Caco-2 (cell line): ENCODE measurements around the gene ELK4. TPM values are rescaled to one million over a fixed set of nuclear protein-coding genes. Genes with fewer than 3 reads are reported as not detected.
"Not testable (repeated sequence)": the region's sequence is repeated elsewhere in the genome, so short reads cannot be mapped to it uniquely, and the experiment has no call there.

Source experiments
- BruUV-seq: library from RNA; stranded (reverse); fragments of 400-500 nt; replicated peaks from 2 replicates; lab custom pipeline; 2021; lab: Mats Ljungman, UMichigan
- CTCF ChIA-PET: fragments of 300-600 bp; sonication (Branson Sonifier 250); formaldehyde crosslinking; loops from one replicate; lab custom pipeline; 2022; ENCODE audit warnings: antibody characterized with exemption; lab: Charles Lee
- POLR2A ChIA-PET: fragments of 300-600 bp; sonication (Branson Sonifier 250); formaldehyde crosslinking; loops from one replicate; lab custom pipeline; 2022; ENCODE audit warnings: antibody characterized with exemption; lab: Charles Lee
- DNase-seq, 2 experiments: peaks; one replicate each; pipeline versions ENCODE4 v3.0.0 to v3.0.0-alpha.2; 2020 to 2022
- H3K27me3 ChIP-seq: replicated peaks from 2 replicates; pipeline ENCODE4 v1.6.0; 2011; ENCODE audit warnings: low read length; ENCODE audit not compliant: control insufficient read depth, insufficient read depth
- H3K36me3 ChIP-seq: 2 replicates; pipeline ENCODE4 v1.5.1; 2011; ENCODE audit warnings: low read length; ENCODE audit not compliant: control insufficient read depth, insufficient read depth
- H3K4me1 ChIP-seq: fragments of 250-450 bp; sonication (Bioruptor Pico); 2 replicates; pipeline ENCODE4 v1.5.1; 2020; ENCODE audit warnings: mild to moderate bottlenecking
- H3K4me3 ChIP-seq: 2 replicates; pipeline ENCODE4 v1.5.1; 2011; ENCODE audit warnings: low read depth, mild to moderate bottlenecking, control low read depth, low read length
- H3K9me3 ChIP-seq: fragments of 250-450 bp; sonication (Bioruptor Pico); 2 replicates; pipeline ENCODE4 v1.5.1; 2020; ENCODE audit warnings: mild to moderate bottlenecking, moderate library complexity
- H3K27ac Mint-ChIP-seq: one replicate; pipeline ENCODE4 v1.8.0; 2022; ENCODE audit warnings: mixed read lengths; ENCODE audit not compliant: unreplicated experiment
- H3K27me3 Mint-ChIP-seq: one replicate; pipeline ENCODE4 v1.8.0; 2022; ENCODE audit warnings: mixed read lengths; ENCODE audit not compliant: insufficient read depth, unreplicated experiment
- H3K36me3 Mint-ChIP-seq: one replicate; pipeline ENCODE4 v1.8.0; 2022; ENCODE audit warnings: mild to moderate bottlenecking, mixed read lengths; ENCODE audit not compliant: insufficient read depth, unreplicated experiment
- H3K4me1 Mint-ChIP-seq: one replicate; pipeline ENCODE4 v1.8.0; 2022; ENCODE audit warnings: low read depth, mixed read lengths; ENCODE audit not compliant: unreplicated experiment
- H3K4me3 Mint-ChIP-seq: one replicate; pipeline ENCODE4 v1.8.0; 2022; ENCODE audit warnings: mild to moderate bottlenecking, moderate library complexity, mixed read lengths; ENCODE audit not compliant: unreplicated experiment
- H3K9me3 Mint-ChIP-seq: one replicate; pipeline ENCODE4 v1.8.0; 2022; ENCODE audit warnings: mixed read lengths; ENCODE audit not compliant: unreplicated experiment
- CTCF ChIP-seq, 2 experiments: fragments of 200-600 bp in 1 of 2; IDR thresholded peaks; 1 replicate in 1 of 2; 2 replicates in 1 of 2; pipeline versions ENCODE4 v1.5.1 to v1.8.0; 2011 to 2022; ENCODE audit warnings: antibody characterized with exemption in 1 of 2, control low read depth in 1 of 2, inconsistent platforms in 1 of 2, low read depth in 1 of 2, low read length in 1 of 2, mild to moderate bottlenecking in 1 of 2, moderate library complexity in 1 of 2; ENCODE audit not compliant: insufficient read depth in 1 of 2, severe bottlenecking in 1 of 2, unreplicated experiment in 1 of 2
- intact Hi-C: fragments of 100-400 bp; cut with micrococcal nuclease; formaldehyde crosslinking; loops from one replicate; pipeline ENCODE4 v1.10.0; 2022; ENCODE audit not compliant: unreplicated experiment
- total RNA-seq: library from RNA; stranded (reverse); gene quantifications from 2 replicates; pipeline ENCODE4 v1.2.3, GENCODE V29; 2022

ELK4 gene
- total RNA-seq, 1 experiment from 2014 or later = 14.4 TPM

DNA sequence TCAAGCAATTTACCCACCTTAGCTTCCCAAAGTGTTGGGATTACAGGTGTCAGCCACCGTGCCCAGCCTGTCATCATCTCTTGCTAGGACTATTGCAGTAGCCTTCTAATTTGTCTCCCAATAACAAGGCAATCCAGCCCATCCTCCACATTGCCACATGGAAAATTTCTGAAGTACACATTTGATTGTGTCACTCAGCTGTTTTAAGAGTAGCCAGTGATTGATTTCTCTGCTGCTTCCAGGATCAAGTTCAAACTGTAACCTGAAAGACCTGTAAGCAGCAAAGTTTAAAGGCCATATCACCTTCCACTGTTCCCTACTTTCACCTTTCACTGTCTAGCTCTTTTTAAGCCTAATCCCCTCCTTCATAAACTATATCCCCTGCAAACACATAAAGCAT, 7.8 kb upstream of the ELK4 start:
- Mint-ChIP-seq H3K36me3 (no peaks in the 10 kb centered on the region), H3K27me3 (no peaks in the 10 kb centered on the region), H3K9me3 (no peaks in the 10 kb centered on the region), H3K4me1 (no peaks in the 10 kb centered on the region), H3K27ac (no peak overlapping the region), H3K4me3 (no peak overlapping the region)
- Histone ChIP-seq H3K9me3 (no peaks in the 10 kb centered on the region), H3K4me1 (no peaks in the 10 kb centered on the region), H3K36me3 (no peaks in the 10 kb centered on the region), H3K27me3 (no peaks in the 10 kb centered on the region), H3K4me3 (no peak overlapping the region)
- no TSS peak for BruUV-seq
- no peak for TF ChIP-seq CTCF (IDR thresholded peaks at IDR 0.05; ENCODE audit: insufficient read depth in 1 of 2, low read depth in 1 of 2, low read length in 1 of 2, severe bottlenecking in 1 of 2, unreplicated experiment in 1 of 2)
- no peak for DNase-seq
- ChIA-PET POLR2A (no interaction called here), CTCF (no interaction called here)
- intact Hi-C loops = no loop called here

DNA sequence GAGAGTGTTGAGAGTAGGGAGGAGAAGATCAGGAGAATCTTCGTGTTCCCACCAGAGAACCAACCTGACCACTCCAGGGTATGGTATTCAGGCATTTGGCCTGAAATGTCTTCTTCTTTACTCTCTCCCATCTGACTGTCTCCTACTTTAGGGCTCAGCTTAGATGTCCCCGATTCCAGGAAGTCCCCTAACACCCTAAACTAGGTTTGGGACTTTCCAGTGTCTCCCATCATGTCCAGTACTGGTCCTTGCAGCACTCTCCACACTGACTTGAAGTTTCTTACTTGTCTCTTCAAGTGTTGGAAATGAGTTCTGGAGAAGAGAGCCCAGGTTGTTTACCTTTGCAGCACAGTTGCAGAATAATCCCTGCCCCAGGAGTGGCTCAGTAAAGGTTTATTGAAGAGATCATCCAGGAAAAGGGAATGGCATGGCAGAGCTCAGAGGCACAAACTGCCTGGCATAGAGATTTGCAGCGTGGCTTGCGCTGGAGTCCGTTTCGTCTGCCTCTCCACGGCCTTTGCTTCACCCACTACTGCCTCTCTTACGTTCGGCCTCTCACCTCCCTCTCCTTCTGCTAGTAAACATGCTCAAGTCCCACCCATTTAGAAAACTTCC, 6.2 kb upstream of the ELK4 start:
- POLR2A ChIA-PET = no interaction called here
- Mint-ChIP-seq H3K27ac (no peak overlapping the region), H3K36me3 (no peaks in the 10 kb centered on the region), H3K4me1 (peaks cover under 1% of the 10 kb centered on the region), H3K27me3 (no peaks in the 10 kb centered on the region), H3K9me3 (no peaks in the 10 kb centered on the region), H3K4me3 (no peak overlapping the region)
- no peak for DNase-seq
- H3K36me3 ChIP-seq = no peaks in the 10 kb centered on the region
- intact Hi-C loops = no loop called here
- CTCF ChIA-PET = interaction anchor here (0.7 kb wide), 1 partner anchor 54 kb away, joined by 3 read pairs; no protein-coding TSS in a partner anchor
- peaks cover 4% of the 10 kb centered on the region; the same call in 1 of the 2 replicates for H3K4me1 ChIP-seq
- H3K9me3 ChIP-seq = no peaks in the 10 kb centered on the region
- no TSS peak for BruUV-seq
- no peak for TF ChIP-seq CTCF (IDR thresholded peaks at IDR 0.05; ENCODE audit: insufficient read depth in 1 of 2, low read depth in 1 of 2, low read length in 1 of 2, severe bottlenecking in 1 of 2, unreplicated experiment in 1 of 2)
- no peak overlapping the region for H3K4me3 ChIP-seq
- H3K27me3 ChIP-seq = no peaks in the 10 kb centered on the region

DNA sequence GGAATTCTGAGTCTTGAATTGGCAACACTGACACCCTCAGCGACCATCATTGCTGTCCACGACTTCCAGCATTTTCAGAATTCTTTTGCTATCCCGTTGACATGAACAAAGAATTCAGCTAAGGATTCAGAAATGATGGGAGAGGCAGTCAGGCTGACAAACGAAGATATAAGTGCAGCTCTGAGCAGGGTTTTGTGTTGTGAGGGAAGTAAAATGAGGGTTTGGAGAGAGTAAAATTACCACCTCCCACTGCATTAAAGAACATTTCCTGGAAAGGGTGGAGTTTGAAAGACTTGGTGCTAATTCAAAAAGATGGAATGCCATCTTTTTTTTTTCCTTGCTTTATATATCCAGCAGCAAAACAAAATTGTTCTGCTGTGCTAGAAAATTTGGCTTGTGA, 4.9 kb upstream of the ELK4 start:
- POLR2A ChIA-PET = no interaction called here
- H3K9me3 ChIP-seq = no peaks in the 10 kb centered on the region
- no peaks in the 10 kb centered on the region for H3K9me3 Mint-ChIP-seq
- H3K27me3 Mint-ChIP-seq = no peaks in the 10 kb centered on the region
- intact Hi-C loops = no loop called here
- no peak for TF ChIP-seq CTCF (IDR thresholded peaks at IDR 0.05; ENCODE audit: insufficient read depth in 1 of 2, low read depth in 1 of 2, low read length in 1 of 2, severe bottlenecking in 1 of 2, unreplicated experiment in 1 of 2)
- no peak for DNase-seq
- CTCF ChIA-PET = interaction anchor here (1.0 to 1.8 kb wide), 3 partner anchors 21 to 48 kb away, joined by 3 to 8 read pairs (median 5); no protein-coding TSS in a partner anchor
- no peaks in the 10 kb centered on the region for H3K36me3 Mint-ChIP-seq
- H3K4me3 ChIP-seq = no peak overlapping the region
- H3K27me3 ChIP-seq = no peaks in the 10 kb centered on the region
- no peak overlapping the region for H3K4me3 Mint-ChIP-seq
- no peaks in the 10 kb centered on the region for H3K36me3 ChIP-seq
- H3K4me1 ChIP-seq = peaks cover 8% of the 10 kb centered on the region; the same call in 1 of the 2 replicates
- H3K27ac Mint-ChIP-seq = no peak overlapping the region
- H3K4me1 Mint-ChIP-seq = peaks cover 6% of the 10 kb centered on the region
- BruUV-seq = no TSS peak

DNA sequence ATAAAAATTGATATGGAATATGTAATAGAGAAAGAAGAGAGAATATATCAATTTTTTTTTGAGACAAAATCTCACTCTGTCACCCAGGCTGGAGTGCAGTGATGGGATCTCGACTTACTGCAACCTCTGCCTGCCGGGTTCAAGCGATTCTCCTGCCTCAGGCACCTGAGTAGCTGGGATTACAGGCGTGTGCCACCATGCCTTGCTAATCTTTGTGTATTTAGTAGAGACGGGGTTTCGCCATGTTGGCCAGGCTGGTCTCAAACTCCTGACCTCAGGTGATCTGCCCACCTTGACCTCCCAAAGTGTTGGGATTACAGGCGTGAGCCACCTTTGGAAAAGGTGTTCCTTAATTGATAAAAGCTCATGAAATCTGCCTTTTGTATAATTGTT, 4.3 kb upstream of the ELK4 start:
- H3K36me3 ChIP-seq, BruUV-seq, H3K27me3 Mint-ChIP-seq, H3K27ac Mint-ChIP-seq, intact Hi-C loops, H3K9me3 ChIP-seq, POLR2A ChIA-PET, H3K4me3 ChIP-seq, H3K4me1 Mint-ChIP-seq, DNase-seq, H3K36me3 Mint-ChIP-seq, H3K27me3 ChIP-seq, H3K4me1 ChIP-seq, H3K4me3 Mint-ChIP-seq, H3K9me3 Mint-ChIP-seq: not testable (repeated sequence)
- CTCF ChIA-PET = interaction anchor here (1.0 to 1.8 kb wide), 2 partner anchors 22 to 45 kb away, joined by 5 to 8 read pairs; no protein-coding TSS in a partner anchor
